ENCODE data around the gene FKBP15.

Gene FKBP15

GRCh38 chr9:113221800-113222481, 864 bp upstream of the FKBP15 start:
- no peak for TF ChIP-seq CTCF (conservative IDR thresholded peaks at IDR 0.05; ENCODE audit: low read depth, low read length)
- DNase-seq (ENCODE audit: low read depth): no peak
- H3K4me3 ChIP-seq (ENCODE audit: low read depth, low read length): peak overlapping the region; percentile 93

GRCh38 chr9:113220467-113221002, 542 bp downstream of the FKBP15 start:
- H3K4me3 ChIP-seq (ENCODE audit: low read depth, low read length): peak overlapping the region; percentile 95
- peak; percentile 25 for DNase-seq (ENCODE audit: low read depth)
- TF ChIP-seq CTCF (conservative IDR thresholded peaks at IDR 0.05; ENCODE audit: low read depth, low read length): no peak

GRCh38 chr9:113219969-113220368, 1.1 kb downstream of the FKBP15 start:
- DNase-seq (ENCODE audit: low read depth): peak; percentile 62
- H3K4me3 ChIP-seq (ENCODE audit: low read depth, low read length): peak overlapping the region; percentile 95
- no peak for TF ChIP-seq CTCF (conservative IDR thresholded peaks at IDR 0.05; ENCODE audit: low read depth, low read length)

GRCh38 chr9:113219186-113219936, 1.7 kb downstream of the FKBP15 start:
- no peak for DNase-seq (ENCODE audit: low read depth)
- no peak overlapping the region for H3K4me3 ChIP-seq (ENCODE audit: low read depth, low read length)

GRCh38 chr9:113216406-113216805, 4.7 kb downstream of the FKBP15 start:
- no peak overlapping the region for H3K4me3 ChIP-seq (ENCODE audit: low read depth, low read length)
- no peak for TF ChIP-seq CTCF (conservative IDR thresholded peaks at IDR 0.05; ENCODE audit: low read depth, low read length)
- no peak for DNase-seq (ENCODE audit: low read depth)

More at GRCh38 chr9:113219186-113219936, 1.7 kb downstream of the FKBP15 start:
- TF ChIP-seq CTCF (conservative IDR thresholded peaks at IDR 0.05; ENCODE audit: low read depth, low read length): no peak

- no peak overlapping the region for H3K4me3 ChIP-seq (ENCODE audit: low read depth, low read length)
- DNase-seq (ENCODE audit: low read depth): peak; percentile 89
- no peak for TF ChIP-seq CTCF (conservative IDR thresholded peaks at IDR 0.05; ENCODE audit: low read depth, low read length)
These were observed 5.9 kb downstream of the FKBP15 start for GRCh38 chr9:113215132-113215531.
